ENCODE results near the gene AFG3L2. TPM values are rescaled to one million over a fixed set of nuclear protein-coding genes. Genes with fewer than 3 reads are reported as not detected.

AFG3L2 gene
- total and polyA plus RNA-seq, 9 of the 15 experiments (the other 6 are each of a cell fraction or from before 2014, with no cell fraction given), result 24.1 to 109 (median 84.0) TPM

DNA sequence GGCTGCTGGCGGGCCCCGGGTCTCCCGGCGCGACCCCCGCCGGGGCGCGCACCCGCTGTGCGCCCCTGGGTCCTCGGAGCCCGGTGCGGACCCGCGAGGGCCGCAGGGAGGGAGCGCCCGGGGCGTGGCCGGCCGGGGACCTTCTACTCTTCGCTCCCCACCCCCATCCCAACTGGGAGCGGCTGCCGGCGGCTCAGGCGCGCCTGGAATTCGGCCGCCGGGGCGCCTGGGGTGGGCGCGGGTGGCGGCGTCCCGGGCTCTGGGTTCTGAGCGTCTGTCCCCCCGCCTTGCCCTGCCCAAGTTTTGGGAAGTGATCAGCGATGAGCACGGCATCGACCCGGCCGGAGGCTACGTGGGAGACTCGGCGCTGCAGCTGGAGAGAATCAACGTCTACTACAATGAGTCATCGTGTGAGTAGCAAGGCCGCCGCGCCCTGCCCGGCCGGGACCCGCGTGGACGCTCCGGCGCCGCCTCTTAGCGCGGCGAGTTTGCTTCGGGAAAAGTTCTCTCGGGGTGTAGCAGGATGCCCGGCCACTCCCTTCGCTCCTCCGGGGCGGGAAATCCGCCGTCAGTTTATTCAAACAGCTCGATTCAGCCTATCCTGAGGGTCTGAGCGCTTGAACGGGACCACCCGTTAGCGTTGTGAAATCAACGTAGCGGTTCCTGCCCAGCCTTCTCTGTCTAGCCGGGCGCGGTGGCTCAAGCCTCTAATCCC lies 68.5 kb downstream of the AFG3L2 start (continued):
- peak in 1 of 2 experiments; percentile 20; a peak in 1 of 4 replicates for TF ChIP-seq ZNF639 (CRISPR knock-in tag; conservative IDR thresholded peaks at IDR 0.05 in 1 of 2, IDR thresholded peaks at IDR 0.05 in 1 of 2)
- no peak for TF ChIP-seq ZNF121 (CRISPR knock-in tag; conservative IDR thresholded peaks at IDR 0.05)
- no peak for TF ChIP-seq E2F3 (CRISPR knock-in tag; IDR thresholded peaks at IDR 0.05)
- TF ChIP-seq NFIX (CRISPR knock-in tag; IDR thresholded peaks at IDR 0.05; ENCODE audit: low read depth), result no peak
- TF ChIP-seq NCOA4 (IDR thresholded peaks at IDR 0.05; ENCODE audit: partially characterized antibody), result no peak
- no peak for TF ChIP-seq PTRF (tag; IDR thresholded peaks at IDR 0.05)
- TF ChIP-seq ZBED1 (IDR thresholded peaks at IDR 0.05), result no peak
- TF ChIP-seq EP400 (IDR thresholded peaks at IDR 0.05), result peak; percentile 81
- TF ChIP-seq KLF16 (IDR thresholded peaks at IDR 0.05), result no peak
- TF ChIP-seq MLLT1 (IDR thresholded peaks at IDR 0.05), result peak in 1 of 2 experiments; percentile 52; a peak in 2 of 4 replicates
- TF ChIP-seq ZNF830 (CRISPR knock-in tag; IDR thresholded peaks at IDR 0.05), result no peak
- TF ChIP-seq PRDM10 (IDR thresholded peaks at IDR 0.05; ENCODE audit: partially characterized antibody), result no peak
- TF ChIP-seq, protein P1, sequence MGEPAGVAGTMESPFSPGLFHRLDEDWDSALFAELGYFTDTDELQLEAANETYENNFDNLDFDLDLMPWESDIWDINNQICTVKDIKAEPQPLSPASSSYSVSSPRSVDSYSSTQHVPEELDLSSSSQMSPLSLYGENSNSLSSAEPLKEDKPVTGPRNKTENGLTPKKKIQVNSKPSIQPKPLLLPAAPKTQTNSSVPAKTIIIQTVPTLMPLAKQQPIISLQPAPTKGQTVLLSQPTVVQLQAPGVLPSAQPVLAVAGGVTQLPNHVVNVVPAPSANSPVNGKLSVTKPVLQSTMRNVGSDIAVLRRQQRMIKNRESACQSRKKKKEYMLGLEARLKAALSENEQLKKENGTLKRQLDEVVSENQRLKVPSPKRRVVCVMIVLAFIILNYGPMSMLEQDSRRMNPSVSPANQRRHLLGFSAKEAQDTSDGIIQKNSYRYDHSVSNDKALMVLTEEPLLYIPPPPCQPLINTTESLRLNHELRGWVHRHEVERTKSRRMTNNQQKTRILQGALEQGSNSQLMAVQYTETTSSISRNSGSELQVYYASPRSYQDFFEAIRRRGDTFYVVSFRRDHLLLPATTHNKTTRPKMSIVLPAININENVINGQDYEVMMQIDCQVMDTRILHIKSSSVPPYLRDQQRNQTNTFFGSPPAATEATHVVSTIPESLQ (CRISPR knock-in tag; IDR thresholded peaks at IDR 0.05), result no peak
- no peak for TF ChIP-seq HNRNPLL (IDR thresholded peaks at IDR 0.05; ENCODE audit: low read depth, low read length, poor library complexity, severe bottlenecking)
- no peak for TF ChIP-seq MCM5 (IDR thresholded peaks at IDR 0.05; ENCODE audit: low read depth)
- no peak for TF ChIP-seq PURB (CRISPR knock-in tag; IDR thresholded peaks at IDR 0.05; ENCODE audit: low read depth)
- TF ChIP-seq RBM25 (IDR thresholded peaks at IDR 0.05; ENCODE audit: low read depth, low read length, severe bottlenecking), result no peak
- no peak for TF ChIP-seq TOE1 (IDR thresholded peaks at IDR 0.05; ENCODE audit: borderline replicate concordance)
- TF ChIP-seq TOE1 (CRISPR knock-in tag; IDR thresholded peaks at IDR 0.05; ENCODE audit: borderline replicate concordance, low read depth), result no peak
- TF ChIP-seq PML (IDR thresholded peaks at IDR 0.05; ENCODE audit: low read length), result no peak
